SK-N-SH treated with all-trans-retinoic acid at 6 μM for 48 hours (cell line): ENCODE data around the gene CLIP1.

Source experiments
- ARNTL ChIP-seq: fragments of 450-650 bp; formaldehyde crosslinking; IDR thresholded peaks from 2 replicates; pipeline ENCODE4 v1.5.0; 2020; ENCODE audit warnings: low read depth, mild to moderate bottlenecking, moderate library complexity, borderline replicate concordance
- BACH2 ChIP-seq: fragments of 250-450 bp; sonication (Bioruptor Pico); IDR thresholded peaks from 2 replicates; pipeline ENCODE4 v1.9.0; 2021; ENCODE audit warnings: mild to moderate bottlenecking, borderline replicate concordance
- CREB5 ChIP-seq: fragments of 250-450 bp; sonication (Bioruptor Pico); IDR thresholded peaks from 2 replicates; pipeline ENCODE4 v1.5.1; 2020; ENCODE audit warnings: low read depth, mild to moderate bottlenecking, moderate library complexity
- CSDC2 ChIP-seq: fragments of 250-450 bp; sonication (Bioruptor Pico); IDR thresholded peaks from 2 replicates; pipeline ENCODE4 v1.5.0; 2020; ENCODE audit warnings: mild to moderate bottlenecking, moderate library complexity
- ISL1 ChIP-seq: fragments of 250-450 bp; sonication (Bioruptor Pico); IDR thresholded peaks from 2 replicates; pipeline ENCODE4 v2.1.2; 2022; ENCODE audit warnings: mild to moderate bottlenecking, moderate library complexity
- PATZ1 ChIP-seq: fragments of 250-450 bp; sonication (Bioruptor Pico); IDR thresholded peaks from 2 replicates; pipeline ENCODE4 v1.8.0; 2020; ENCODE audit warnings: mild to moderate bottlenecking, moderate library complexity, borderline replicate concordance
- RARB ChIP-seq: fragments of 250-450 bp; sonication (Bioruptor Pico); IDR thresholded peaks from 2 replicates; pipeline ENCODE4 v1.8.0; 2021; ENCODE audit warnings: mild to moderate bottlenecking, moderate library complexity
- TCF4 ChIP-seq: fragments of 250-450 bp; sonication (Bioruptor Pico); IDR thresholded peaks from 2 replicates; pipeline ENCODE4 v1.8.0; 2021; ENCODE audit warnings: mild to moderate bottlenecking, moderate library complexity, borderline replicate concordance
- ZC3H10 ChIP-seq: fragments of 250-450 bp; sonication (Bioruptor Pico); IDR thresholded peaks from 2 replicates; pipeline ENCODE4 v1.5.1; 2021; ENCODE audit warnings: mild to moderate bottlenecking, moderate library complexity
- ZFP3 ChIP-seq: fragments of 250-450 bp; sonication (Bioruptor Pico); IDR thresholded peaks from 2 replicates; pipeline ENCODE4 v1.5.0; 2020; ENCODE audit warnings: mild to moderate bottlenecking, moderate library complexity
- ZFP30 ChIP-seq: fragments of 450-650 bp; formaldehyde crosslinking; IDR thresholded peaks from 2 replicates; pipeline ENCODE4 v1.5.0; 2022; ENCODE audit warnings: mild to moderate bottlenecking, moderate library complexity
- ZNF70 ChIP-seq: fragments of 450-650 bp; formaldehyde crosslinking; IDR thresholded peaks from 2 replicates; pipeline ENCODE4 v1.5.0; 2020; ENCODE audit warnings: mild to moderate bottlenecking, moderate library complexity
- ZNF8 ChIP-seq: fragments of 450-650 bp; formaldehyde crosslinking; IDR thresholded peaks from 2 replicates; pipeline ENCODE4 v1.5.0; 2020; ENCODE audit warnings: mild to moderate bottlenecking, moderate library complexity

- no peak for TF ChIP-seq TCF4
- no peak for TF ChIP-seq RARB (CRISPR knock-in tag)
- TF ChIP-seq CSDC2 (CRISPR knock-in tag), result no peak
- no peak for TF ChIP-seq ZFP30
- no peak for TF ChIP-seq ZNF8 (CRISPR knock-in tag)
- no peak for TF ChIP-seq PATZ1 (CRISPR knock-in tag)
- no peak for TF ChIP-seq BACH2 (CRISPR knock-in tag)
- no peak for TF ChIP-seq ISL1 (CRISPR knock-in tag)
- no peak for TF ChIP-seq ZFP3 (CRISPR knock-in tag)
- no peak for TF ChIP-seq CREB5 (CRISPR knock-in tag)
- TF ChIP-seq ZC3H10 (CRISPR knock-in tag), result no peak
- no peak for TF ChIP-seq ZNF70 (CRISPR knock-in tag)
- no peak for TF ChIP-seq ARNTL (CRISPR knock-in tag)
Measured at GRCh38 chr12:122232691-122233090, 189.8 kb downstream of the CLIP1 start.
